ENCODE results near the gene FOXN3. TPM values are rescaled to one million over a fixed set of nuclear protein-coding genes. Genes with fewer than 3 reads are reported as not detected.

The FOXN3 gene
- total RNA-seq, 1 experiment from 2014 or later = 13.8 TPM

- Histone ChIP-seq H3K4me3 (ENCODE audit: low read length) (no peak overlapping the region), H3K9me3 (ENCODE audit: low read length) (no peaks in the 10 kb centered on the region), H3K27me3 (ENCODE audit: low read length) (no peaks in the 10 kb centered on the region), H3K9me2 (replicated peaks; ENCODE audit: insufficient read depth, low read length) (no peaks in the 10 kb centered on the region), H3K4me1 (ENCODE audit: low read length) (no peaks in the 10 kb centered on the region), H3K9ac (ENCODE audit: low read length) (no peak overlapping the region), H3K79me2 (ENCODE audit: low read length) (no peaks in the 10 kb centered on the region), H3K4me2 (ENCODE audit: low read depth, low read length, poor library complexity, severe bottlenecking) (no peak overlapping the region), H3K36me3 (ENCODE audit: insufficient read depth, low read length) (no peaks in the 10 kb centered on the region), H2AFZ (ENCODE audit: low read length) (no peak overlapping the region), H4K20me1 (ENCODE audit: insufficient read depth, low read depth, low read length) (no peaks in the 10 kb centered on the region), H3K27ac (ENCODE audit: low read length) (no peak overlapping the region)
- DNase-seq = no peak
Measured at GRCh38 chr14:89215531-89215930, 201.5 kb downstream of the FOXN3 start.

GRCh38 chr14:89215114-89215513 is 201.9 kb downstream of the FOXN3 start:
- no peak for DNase-seq
- Histone ChIP-seq H3K4me3 (ENCODE audit: low read length) (no peak overlapping the region), H3K9me3 (ENCODE audit: low read length) (no peaks in the 10 kb centered on the region), H3K9me2 (replicated peaks; ENCODE audit: insufficient read depth, low read length) (no peaks in the 10 kb centered on the region), H3K4me2 (ENCODE audit: low read depth, low read length, poor library complexity, severe bottlenecking) (no peak overlapping the region), H3K27me3 (ENCODE audit: low read length) (no peaks in the 10 kb centered on the region), H3K9ac (ENCODE audit: low read length) (no peak overlapping the region), H3K79me2 (ENCODE audit: low read length) (no peaks in the 10 kb centered on the region), H3K27ac (ENCODE audit: low read length) (no peak overlapping the region), H2AFZ (ENCODE audit: low read length) (no peak overlapping the region), H3K4me1 (ENCODE audit: low read length) (no peaks in the 10 kb centered on the region), H4K20me1 (ENCODE audit: insufficient read depth, low read depth, low read length) (no peaks in the 10 kb centered on the region), H3K36me3 (ENCODE audit: insufficient read depth, low read length) (no peaks in the 10 kb centered on the region)

- H3K4me2 ChIP-seq (ENCODE audit: low read depth, low read length, poor library complexity, severe bottlenecking) = no peak overlapping the region
Measured at GRCh38 chr14:89214221-89214965, 202.6 kb downstream of the FOXN3 start.

GRCh38 chr14:89212386-89213235 is 204.4 kb downstream of the FOXN3 start:
- Histone ChIP-seq H3K4me3 (ENCODE audit: low read length) (no peak overlapping the region), H3K27ac (ENCODE audit: low read length) (no peak overlapping the region), H2AFZ (ENCODE audit: low read length) (no peak overlapping the region), H3K36me3 (ENCODE audit: insufficient read depth, low read length) (no peaks in the 10 kb centered on the region), H3K9ac (ENCODE audit: low read length) (no peak overlapping the region), H3K4me2 (ENCODE audit: low read depth, low read length, poor library complexity, severe bottlenecking) (no peak overlapping the region), H3K9me2 (replicated peaks; ENCODE audit: insufficient read depth, low read length) (no peaks in the 10 kb centered on the region), H3K27me3 (ENCODE audit: low read length) (no peaks in the 10 kb centered on the region), H4K20me1 (ENCODE audit: insufficient read depth, low read depth, low read length) (no peaks in the 10 kb centered on the region), H3K9me3 (ENCODE audit: low read length) (no peaks in the 10 kb centered on the region), H3K79me2 (ENCODE audit: low read length) (no peaks in the 10 kb centered on the region), H3K4me1 (ENCODE audit: low read length) (no peaks in the 10 kb centered on the region)
- no peak for DNase-seq

More at GRCh38 chr14:89214221-89214965, 202.6 kb downstream of the FOXN3 start:
- Histone ChIP-seq H3K27ac (ENCODE audit: low read length) (no peak overlapping the region), H3K9me3 (ENCODE audit: low read length) (no peaks in the 10 kb centered on the region), H3K9me2 (replicated peaks; ENCODE audit: insufficient read depth, low read length) (no peaks in the 10 kb centered on the region), H3K4me1 (ENCODE audit: low read length) (no peaks in the 10 kb centered on the region), H3K79me2 (ENCODE audit: low read length) (no peaks in the 10 kb centered on the region), H3K27me3 (ENCODE audit: low read length) (no peaks in the 10 kb centered on the region), H3K9ac (ENCODE audit: low read length) (no peak overlapping the region), H2AFZ (ENCODE audit: low read length) (no peak overlapping the region), H4K20me1 (ENCODE audit: insufficient read depth, low read depth, low read length) (no peaks in the 10 kb centered on the region), H3K4me3 (ENCODE audit: low read length) (no peak overlapping the region), H3K36me3 (ENCODE audit: insufficient read depth, low read length) (no peaks in the 10 kb centered on the region)
- no peak for DNase-seq

- Histone ChIP-seq H3K4me1 (ENCODE audit: low read length) (no peaks in the 10 kb centered on the region), H3K9me3 (ENCODE audit: low read length) (no peaks in the 10 kb centered on the region), H3K36me3 (ENCODE audit: insufficient read depth, low read length) (no peaks in the 10 kb centered on the region), H3K9ac (ENCODE audit: low read length) (no peak overlapping the region), H3K27ac (ENCODE audit: low read length) (no peak overlapping the region), H3K79me2 (ENCODE audit: low read length) (no peaks in the 10 kb centered on the region), H3K4me3 (ENCODE audit: low read length) (no peak overlapping the region), H2AFZ (ENCODE audit: low read length) (no peak overlapping the region), H3K27me3 (ENCODE audit: low read length) (no peaks in the 10 kb centered on the region), H3K4me2 (ENCODE audit: low read depth, low read length, poor library complexity, severe bottlenecking) (no peak overlapping the region), H4K20me1 (ENCODE audit: insufficient read depth, low read depth, low read length) (no peaks in the 10 kb centered on the region), H3K9me2 (replicated peaks; ENCODE audit: insufficient read depth, low read length) (no peaks in the 10 kb centered on the region)
- DNase-seq = no peak
Measured at GRCh38 chr14:89209558-89209957, 207.5 kb downstream of the FOXN3 start.

GRCh38 chr14:89207925-89208328 is 209.1 kb downstream of the FOXN3 start:
- Histone ChIP-seq H3K27ac (ENCODE audit: low read length) (no peak overlapping the region), H3K4me2 (ENCODE audit: low read depth, low read length, poor library complexity, severe bottlenecking) (no peak overlapping the region), H3K36me3 (ENCODE audit: insufficient read depth, low read length) (no peaks in the 10 kb centered on the region), H3K79me2 (ENCODE audit: low read length) (no peaks in the 10 kb centered on the region), H3K9me2 (replicated peaks; ENCODE audit: insufficient read depth, low read length) (no peaks in the 10 kb centered on the region), H3K4me3 (ENCODE audit: low read length) (no peak overlapping the region), H3K4me1 (ENCODE audit: low read length) (no peaks in the 10 kb centered on the region), H3K9ac (ENCODE audit: low read length) (no peak overlapping the region), H3K27me3 (ENCODE audit: low read length) (no peaks in the 10 kb centered on the region), H3K9me3 (ENCODE audit: low read length) (no peaks in the 10 kb centered on the region), H2AFZ (ENCODE audit: low read length) (no peak overlapping the region), H4K20me1 (ENCODE audit: insufficient read depth, low read depth, low read length) (no peaks in the 10 kb centered on the region)
- peak; percentile 48 for DNase-seq

GRCh38 chr14:89206389-89207031 is 210.5 kb downstream of the FOXN3 start:
- H4K20me1 ChIP-seq (ENCODE audit: insufficient read depth, low read depth, low read length) = no peaks in the 10 kb centered on the region
- no peaks in the 10 kb centered on the region for H3K79me2 ChIP-seq (ENCODE audit: low read length)
- H3K27ac ChIP-seq (ENCODE audit: low read length) = no peak overlapping the region
- H3K4me1 ChIP-seq (ENCODE audit: low read length) = no peaks in the 10 kb centered on the region
- H3K4me3 ChIP-seq (ENCODE audit: low read length) = no peak overlapping the region
- no peak overlapping the region for H3K9ac ChIP-seq (ENCODE audit: low read length)
- H3K9me2 ChIP-seq (replicated peaks; ENCODE audit: insufficient read depth, low read length) = no peaks in the 10 kb centered on the region
- H3K27me3 ChIP-seq (ENCODE audit: low read length) = no peaks in the 10 kb centered on the region
- no peak overlapping the region for H2AFZ ChIP-seq (ENCODE audit: low read length)
- no peak for DNase-seq
- no peaks in the 10 kb centered on the region for H3K36me3 ChIP-seq (ENCODE audit: insufficient read depth, low read length)
- H3K9me3 ChIP-seq (ENCODE audit: low read length) = no peaks in the 10 kb centered on the region
- no peak overlapping the region for H3K4me2 ChIP-seq (ENCODE audit: low read depth, low read length, poor library complexity, severe bottlenecking)

GRCh38 chr14:89205137-89205740 is 211.8 kb downstream of the FOXN3 start:
- Histone ChIP-seq H3K27ac (ENCODE audit: low read length) (no peak overlapping the region), H3K4me2 (ENCODE audit: low read depth, low read length, poor library complexity, severe bottlenecking) (no peak overlapping the region), H3K27me3 (ENCODE audit: low read length) (no peaks in the 10 kb centered on the region), H4K20me1 (ENCODE audit: insufficient read depth, low read depth, low read length) (no peaks in the 10 kb centered on the region), H3K79me2 (ENCODE audit: low read length) (no peaks in the 10 kb centered on the region), H3K9me2 (replicated peaks; ENCODE audit: insufficient read depth, low read length) (no peaks in the 10 kb centered on the region), H3K4me1 (ENCODE audit: low read length) (no peaks in the 10 kb centered on the region), H3K4me3 (ENCODE audit: low read length) (no peak overlapping the region), H3K9ac (ENCODE audit: low read length) (no peak overlapping the region), H3K36me3 (ENCODE audit: insufficient read depth, low read length) (no peaks in the 10 kb centered on the region), H3K9me3 (ENCODE audit: low read length) (no peaks in the 10 kb centered on the region), H2AFZ (ENCODE audit: low read length) (no peak overlapping the region)
- DNase-seq = no peak

Data from Karpas-422 (cell line).